Activated CD4-positive, alpha-beta T cell treated with anti-CD3 and anti-CD28 coated beads, Interleukin-2, amount 10 ng/mL, durations not matched to agents 24 days and 14 days (primary cell): ENCODE results near the gene PHF14. TPM values are rescaled to one million over a fixed set of nuclear protein-coding genes. Genes with fewer than 3 reads are reported as not detected.

Source experiments
- DNase-seq: peaks from one replicate; pipeline ENCODE4 v3.0.0; 2022
- H3K27ac Mint-ChIP-seq: one replicate; pipeline ENCODE4 v1.8.0; 2022; ENCODE audit warnings: mild to moderate bottlenecking, mixed read lengths
- H3K27me3 Mint-ChIP-seq: one replicate; pipeline ENCODE4 v1.8.0; 2022; ENCODE audit warnings: mixed read lengths
- H3K36me3 Mint-ChIP-seq: one replicate; pipeline ENCODE4 v1.8.0; 2022; ENCODE audit warnings: low read depth, mild to moderate bottlenecking, mixed read lengths
- H3K4me1 Mint-ChIP-seq: one replicate; pipeline ENCODE4 v1.8.0; 2021; ENCODE audit warnings: mixed read lengths
- H3K4me3 Mint-ChIP-seq: one replicate; pipeline ENCODE4 v1.8.0; 2022; ENCODE audit warnings: mild to moderate bottlenecking, moderate library complexity, mixed read lengths
- H3K9me3 Mint-ChIP-seq: one replicate; pipeline ENCODE4 v1.8.0; 2021; ENCODE audit warnings: mixed read lengths
- intact Hi-C: fragments of 100-400 bp; cut with micrococcal nuclease; formaldehyde crosslinking; loops from one replicate; pipeline ENCODE4 v1.15.1; 2023
- total RNA-seq: library from RNA; stranded (reverse); gene quantifications from 2 replicates; pipeline ENCODE4 v1.2.3, GENCODE V29; 2022

The PHF14 gene
- total RNA-seq, 1 donor from 2014 or later, result 42.7 TPM

- no peak for DNase-seq
- Mint-ChIP-seq H3K4me3 (no peak overlapping the region), H3K36me3 (peaks cover 16% of the 10 kb centered on the region), H3K9me3 (no peaks in the 10 kb centered on the region), H3K27ac (no peak overlapping the region), H3K4me1 (peaks cover 4% of the 10 kb centered on the region), H3K27me3 (no peaks in the 10 kb centered on the region)
- intact Hi-C loops, result no loop called here
These were observed 109.5 kb downstream of the PHF14 start for GRCh38 chr7:11083214-11083568.

DNA sequence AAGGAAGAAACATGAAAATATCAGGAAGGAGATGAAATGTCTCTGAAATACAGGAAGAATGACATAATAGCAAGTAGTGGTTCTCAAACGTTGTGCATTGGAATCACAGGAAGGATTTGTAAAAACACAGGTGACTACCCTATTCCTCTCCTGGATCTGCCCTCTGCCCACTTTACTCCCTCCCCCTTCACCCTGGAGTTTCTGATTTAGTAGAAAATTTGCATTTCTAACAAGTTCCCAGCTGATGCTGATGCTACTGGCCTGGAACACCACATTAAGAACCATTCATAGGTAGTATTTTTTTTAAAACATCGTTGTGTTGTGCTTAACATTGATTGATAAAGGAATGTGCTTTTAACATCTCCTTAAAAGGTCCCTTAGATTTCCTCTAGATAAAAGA lies 130.9 kb downstream of the PHF14 start:
- Mint-ChIP-seq H3K4me1 (no peaks in the 10 kb centered on the region), H3K27me3 (no peaks in the 10 kb centered on the region), H3K4me3 (no peak overlapping the region), H3K36me3 (peaks cover 9% of the 10 kb centered on the region), H3K27ac (no peak overlapping the region), H3K9me3 (no peaks in the 10 kb centered on the region)
- intact Hi-C loops, result no loop called here
- no peak for DNase-seq

GRCh38 chr7:11109659-11110058 lies 136.0 kb downstream of the PHF14 start:
- H3K4me1 Mint-ChIP-seq, result no peaks in the 10 kb centered on the region
- H3K9me3 Mint-ChIP-seq, result no peaks in the 10 kb centered on the region
- H3K27ac Mint-ChIP-seq, result no peak overlapping the region
- H3K36me3 Mint-ChIP-seq, result peaks cover 3% of the 10 kb centered on the region
- H3K4me3 Mint-ChIP-seq, result no peak overlapping the region
- no peaks in the 10 kb centered on the region for H3K27me3 Mint-ChIP-seq
- intact Hi-C loops, result no loop called here
- DNase-seq, result no peak

DNA sequence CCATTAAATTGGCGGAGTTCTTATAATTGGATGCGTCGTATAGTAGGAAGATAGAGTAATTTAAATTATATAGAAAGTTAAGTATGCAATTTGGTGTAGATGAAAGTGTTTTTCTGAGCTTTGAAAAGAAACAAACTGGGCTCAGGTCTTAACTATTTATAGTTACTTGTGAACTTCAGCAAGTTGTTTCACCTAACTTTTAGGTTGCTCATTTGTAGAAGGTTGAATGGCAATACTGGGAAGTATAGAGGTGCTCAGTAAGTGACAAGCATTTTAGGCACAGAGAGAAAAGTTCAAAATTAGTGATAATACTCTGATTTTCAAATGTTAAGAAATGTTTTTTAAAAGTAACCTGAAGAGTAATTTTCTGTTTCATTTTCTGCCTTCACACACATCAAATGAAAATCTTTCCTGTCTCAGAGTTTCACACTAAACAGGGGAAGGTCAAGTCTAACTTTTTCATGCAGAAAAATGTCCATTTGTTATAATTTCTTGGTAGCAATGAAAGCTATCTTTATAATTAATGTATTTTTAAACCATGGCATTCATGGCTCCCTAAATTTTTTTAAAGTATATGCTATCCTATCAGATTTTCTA lies 146.5 kb downstream of the PHF14 start:
- Mint-ChIP-seq H3K4me1 (peaks cover 24% of the 10 kb centered on the region), H3K9me3 (peaks cover 4% of the 10 kb centered on the region), H3K27me3 (no peaks in the 10 kb centered on the region), H3K27ac (peak overlapping the region; percentile 79), H3K4me3 (peak overlapping the region; percentile 44), H3K36me3 (peaks cover 11% of the 10 kb centered on the region)
- intact Hi-C loops, result loop anchor here (1.0 to 10.0 kb wide), 5 partner anchors 10 to 175 kb away; partner anchors contain the start of gene PHF14
- DNase-seq, result no peak

DNA sequence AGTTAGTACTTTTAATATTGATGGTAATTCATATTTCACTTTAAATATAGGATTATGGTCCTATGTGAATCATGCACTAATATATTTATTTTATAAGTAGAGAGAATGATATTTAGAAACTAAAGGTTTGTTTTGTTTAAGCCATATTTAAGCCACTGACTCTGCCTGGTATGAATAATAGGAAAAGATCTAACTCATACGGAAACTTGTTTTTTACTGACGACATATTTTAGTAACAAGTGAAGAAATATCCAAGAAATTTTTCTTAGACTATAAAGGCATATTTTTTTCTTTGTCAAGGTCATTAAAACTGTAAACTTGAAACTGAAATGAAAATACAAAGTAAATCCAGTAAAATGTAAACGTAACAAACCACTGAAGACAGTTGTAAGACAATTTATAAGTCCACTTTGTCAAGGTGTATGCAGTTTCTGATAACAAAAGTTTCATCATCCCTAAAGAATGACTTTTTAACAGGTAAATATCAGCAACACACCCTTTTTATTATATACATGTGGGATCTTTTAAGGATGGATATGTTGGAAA lies 147.1 kb downstream of the PHF14 start:
- H3K9me3 Mint-ChIP-seq, result peaks cover 4% of the 10 kb centered on the region
- peak overlapping the region; percentile 54 for H3K4me3 Mint-ChIP-seq
- H3K27ac Mint-ChIP-seq, result peak overlapping the region; percentile 74
- peaks cover 24% of the 10 kb centered on the region for H3K4me1 Mint-ChIP-seq
- intact Hi-C loops, result loop anchor here (1.0 to 10.0 kb wide), 5 partner anchors 10 to 176 kb away; partner anchors contain the start of gene PHF14
- H3K36me3 Mint-ChIP-seq, result peaks cover 11% of the 10 kb centered on the region
- no peak for DNase-seq
- H3K27me3 Mint-ChIP-seq, result no peaks in the 10 kb centered on the region

DNA sequence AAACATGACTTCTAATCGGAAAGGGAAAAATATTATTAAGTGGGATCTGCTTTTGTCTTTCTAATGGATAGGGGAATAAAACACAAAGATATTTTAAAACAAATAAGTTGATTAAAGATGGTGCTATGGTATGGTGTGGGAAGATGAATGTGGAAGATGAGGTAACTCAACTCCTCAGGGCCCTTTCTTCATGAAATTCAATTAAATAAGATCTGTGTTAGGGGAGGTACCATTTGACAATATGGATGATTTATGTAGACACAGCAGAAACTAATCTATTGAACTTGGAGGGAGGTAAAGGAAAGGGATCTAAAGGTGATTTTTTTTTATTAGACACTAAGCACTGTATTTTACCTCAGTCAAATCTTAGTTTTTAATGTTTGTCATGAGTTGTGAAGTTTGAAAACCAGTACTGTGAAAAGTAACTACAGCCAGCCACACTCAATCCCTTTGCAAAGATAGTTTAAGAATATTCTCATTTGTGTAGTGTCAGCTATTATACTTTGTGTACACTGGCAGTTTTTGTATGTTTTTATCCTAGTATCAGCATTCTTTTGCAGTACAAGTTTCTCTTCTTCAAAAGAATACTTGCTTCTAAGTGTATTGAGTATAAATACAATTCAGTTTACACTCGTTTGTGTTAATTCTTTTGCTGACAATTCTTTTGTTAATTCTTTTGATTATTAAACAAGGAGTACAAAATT lies 151.3 kb downstream of the PHF14 start:
- H3K9me3 Mint-ChIP-seq, result peaks cover 4% of the 10 kb centered on the region
- intact Hi-C loops, result loop anchor here (5.0 to 10.0 kb wide), 2 partner anchors 67 to 180 kb away; a partner anchor contains a TSS
- no peaks in the 10 kb centered on the region for H3K27me3 Mint-ChIP-seq
- H3K27ac Mint-ChIP-seq, result no peak overlapping the region
- no peak overlapping the region for H3K4me3 Mint-ChIP-seq
- H3K36me3 Mint-ChIP-seq, result peaks cover 10% of the 10 kb centered on the region
- H3K4me1 Mint-ChIP-seq, result peaks cover 41% of the 10 kb centered on the region
- no peak for DNase-seq

DNA sequence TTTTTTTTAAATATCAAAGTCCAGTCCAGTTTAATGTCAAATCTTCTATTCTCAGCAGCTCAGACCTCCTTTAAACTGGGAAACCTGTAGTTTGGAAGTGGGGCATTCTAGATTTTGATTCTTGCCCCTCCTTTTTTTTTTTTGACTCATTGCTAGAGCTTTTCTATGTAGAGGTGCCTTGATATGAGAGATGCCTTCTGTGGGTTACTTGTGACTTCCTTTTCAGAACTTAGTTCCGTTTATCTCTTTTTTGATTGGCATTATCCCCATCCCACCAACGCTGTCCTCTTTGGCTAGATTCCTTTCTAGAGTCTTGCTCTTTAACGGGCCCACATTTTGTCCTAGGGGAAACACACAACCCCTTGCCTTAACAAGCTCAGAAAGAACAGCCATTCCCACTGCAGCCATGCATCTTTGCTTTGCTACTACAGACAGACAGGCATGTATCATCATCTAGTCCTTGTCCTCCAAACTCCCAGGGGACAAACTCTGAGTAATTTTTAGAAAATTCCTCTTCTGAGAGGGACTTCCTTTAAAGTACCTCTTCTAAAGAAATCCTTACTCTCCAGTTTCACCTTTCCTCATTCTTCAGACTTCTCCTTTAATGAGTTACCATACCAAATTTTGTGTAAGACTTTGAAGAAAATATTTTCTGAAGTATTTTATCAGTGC lies 153.6 kb downstream of the PHF14 start:
- no peak overlapping the region for H3K4me3 Mint-ChIP-seq
- no peaks in the 10 kb centered on the region for H3K27me3 Mint-ChIP-seq
- no peak for DNase-seq
- peaks cover 14% of the 10 kb centered on the region for H3K36me3 Mint-ChIP-seq
- H3K9me3 Mint-ChIP-seq, result no peaks in the 10 kb centered on the region
- intact Hi-C loops, result loop anchor here (10.0 kb wide), 1 partner anchor 182 kb away; a partner anchor contains a TSS
- peaks cover 32% of the 10 kb centered on the region for H3K4me1 Mint-ChIP-seq
- H3K27ac Mint-ChIP-seq, result peak overlapping the region; percentile 26

DNA sequence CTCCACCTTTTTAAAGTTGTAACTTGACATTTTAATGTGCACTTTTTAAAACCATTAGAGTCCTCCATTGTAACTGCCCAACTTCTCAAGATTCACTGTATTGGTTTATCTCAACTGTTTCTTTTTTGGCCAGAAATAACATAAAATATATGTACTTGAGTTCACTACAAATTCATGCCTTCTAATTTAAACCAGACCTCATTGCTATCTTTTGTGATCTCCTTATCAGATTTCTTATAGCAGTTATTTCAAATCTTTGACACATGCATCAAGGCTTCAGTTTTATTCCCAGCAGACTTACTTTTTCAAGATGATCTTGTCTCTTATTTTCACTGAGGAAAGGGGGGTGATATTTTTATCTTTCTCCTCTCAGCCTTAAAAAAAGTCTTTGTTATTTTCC lies 154.3 kb downstream of the PHF14 start:
- Mint-ChIP-seq H3K36me3 (peaks cover 14% of the 10 kb centered on the region), H3K27ac (peak overlapping the region; percentile 55), H3K9me3 (no peaks in the 10 kb centered on the region), H3K4me1 (peaks cover 28% of the 10 kb centered on the region), H3K4me3 (no peak overlapping the region), H3K27me3 (no peaks in the 10 kb centered on the region)
- DNase-seq, result no peak
- intact Hi-C loops, result loop anchor here (10.0 kb wide), 1 partner anchor 183 kb away; a partner anchor contains a TSS

DNA sequence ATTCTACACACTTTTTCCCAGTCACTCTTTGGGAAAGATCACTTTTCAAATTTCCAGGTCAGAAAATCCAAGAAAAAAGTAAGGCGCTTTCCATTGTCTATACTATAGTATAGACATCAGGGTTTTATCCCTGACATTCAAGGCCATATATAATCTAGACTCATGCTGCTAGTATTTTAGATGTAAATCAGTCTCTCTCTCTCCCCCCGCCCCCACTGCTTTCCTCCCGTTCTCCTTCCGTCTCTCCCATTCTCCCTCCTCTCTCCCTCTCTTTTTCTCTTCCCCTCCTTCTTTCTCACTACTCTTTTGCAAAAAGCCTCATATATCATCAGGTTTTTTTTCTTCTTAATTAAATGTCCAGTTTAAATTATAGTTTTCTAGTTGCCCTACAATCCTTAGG lies 154.8 kb downstream of the PHF14 start:
- Mint-ChIP-seq H3K4me3 (no peak overlapping the region), H3K9me3 (no peaks in the 10 kb centered on the region), H3K27ac (no peak overlapping the region), H3K4me1 (peaks cover 28% of the 10 kb centered on the region), H3K27me3 (no peaks in the 10 kb centered on the region), H3K36me3 (peaks cover 14% of the 10 kb centered on the region)
- no peak for DNase-seq
- intact Hi-C loops, result loop anchor here (10.0 kb wide), 1 partner anchor 184 kb away; a partner anchor contains a TSS

DNA sequence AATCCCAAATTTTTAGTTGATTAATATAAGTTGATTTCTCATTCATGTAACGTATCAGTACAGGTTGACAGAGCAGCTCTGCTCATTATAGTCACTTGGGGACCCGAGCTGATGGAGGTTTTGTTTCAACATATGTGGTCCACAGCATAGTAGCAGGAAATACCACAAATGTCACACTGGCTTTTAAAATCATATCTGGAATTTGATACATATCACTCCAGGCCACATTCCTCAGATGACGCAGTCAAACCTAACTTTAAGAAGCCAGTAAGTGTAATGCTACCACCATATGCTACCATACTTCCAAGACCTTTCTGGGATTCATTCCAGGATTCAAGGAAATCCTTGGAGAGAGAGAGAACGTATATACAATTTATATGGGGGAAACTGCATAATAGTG lies 156.3 kb downstream of the PHF14 start:
- intact Hi-C loops, result loop anchor here (1.0 to 5.0 kb wide), 2 partner anchors 10 to 47 kb away; no protein-coding TSS in a partner anchor
- Mint-ChIP-seq H3K27ac (no peak overlapping the region), H3K9me3 (no peaks in the 10 kb centered on the region), H3K27me3 (no peaks in the 10 kb centered on the region), H3K4me3 (no peak overlapping the region), H3K36me3 (peaks cover 14% of the 10 kb centered on the region), H3K4me1 (peaks cover 28% of the 10 kb centered on the region)
- DNase-seq, result no peak

GRCh38 chr7:11130601-11131000 lies 156.9 kb downstream of the PHF14 start:
- intact Hi-C loops, result loop anchor here (1.0 to 5.0 kb wide), 2 partner anchors 10 to 47 kb away; no protein-coding TSS in a partner anchor
- Mint-ChIP-seq H3K4me1 (peaks cover 28% of the 10 kb centered on the region), H3K36me3 (peaks cover 14% of the 10 kb centered on the region), H3K4me3 (no peak overlapping the region), H3K9me3 (no peaks in the 10 kb centered on the region), H3K27ac (no peak overlapping the region), H3K27me3 (no peaks in the 10 kb centered on the region)
- DNase-seq, result no peak

DNA sequence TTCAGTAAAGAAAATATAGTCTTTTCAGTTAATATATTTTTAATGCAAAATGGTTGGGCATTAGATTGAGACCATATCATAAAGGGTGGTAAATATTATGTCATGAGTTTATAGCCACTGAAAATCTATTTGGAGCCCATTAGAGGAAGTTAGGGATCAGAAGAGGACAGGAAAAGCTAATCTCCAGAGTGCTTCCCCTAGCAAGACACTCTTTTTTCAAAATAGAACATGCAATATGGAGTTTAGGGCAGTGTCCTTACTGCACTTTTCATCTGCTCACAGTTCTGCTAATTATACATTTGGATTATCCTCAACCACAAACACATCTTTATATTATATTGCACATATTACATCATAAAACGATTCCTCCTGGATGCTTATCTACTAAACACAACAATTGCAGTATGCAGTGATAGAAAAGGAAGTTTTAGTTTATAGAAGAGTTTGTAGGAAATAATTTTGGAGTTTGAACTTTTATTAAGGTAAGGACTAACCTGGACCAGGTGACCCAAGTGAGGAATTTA lies 159.8 kb downstream of the PHF14 start:
- peaks cover 9% of the 10 kb centered on the region for H3K36me3 Mint-ChIP-seq
- no peak overlapping the region for H3K27ac Mint-ChIP-seq
- intact Hi-C loops, result loop anchor here (5.0 kb wide), 1 partner anchor 44 kb away; no protein-coding TSS in a partner anchor
- H3K9me3 Mint-ChIP-seq, result no peaks in the 10 kb centered on the region
- H3K4me1 Mint-ChIP-seq, result peaks cover 11% of the 10 kb centered on the region
- H3K4me3 Mint-ChIP-seq, result no peak overlapping the region
- H3K27me3 Mint-ChIP-seq, result no peaks in the 10 kb centered on the region
- DNase-seq, result no peak

- Mint-ChIP-seq H3K4me1 (no peaks in the 10 kb centered on the region), H3K9me3 (no peaks in the 10 kb centered on the region), H3K4me3 (no peak overlapping the region), H3K27me3 (no peaks in the 10 kb centered on the region), H3K27ac (no peak overlapping the region), H3K36me3 (peaks cover 7% of the 10 kb centered on the region)
- intact Hi-C loops, result no loop called here
- DNase-seq, result no peak
These were observed 161.9 kb downstream of the PHF14 start for GRCh38 chr7:11135573-11135972.
